A673 (cell line): ENCODE data around the gene CFAP100.

ENCODE experiments used
- CTCF ChIP-seq: fragments of 300-800, 200-600 bp; sonication (generic); conservative IDR thresholded peaks from 2 replicates; pipeline ENCODE4 v1.5.1; 2017; ENCODE audit warnings: low read depth, mild to moderate bottlenecking, antibody characterized with exemption, low read length, moderate library complexity, mixed read lengths
- EZH2 ChIP-seq: fragments of 200-600 bp; sonication (generic); IDR thresholded peaks from 2 replicates; pipeline ENCODE4 v1.6.1; 2017; ENCODE audit warnings: borderline replicate concordance, low read depth, mild to moderate bottlenecking, mixed read lengths, antibody characterized with exemption, low read length; ENCODE audit not compliant: poor library complexity, severe bottlenecking

- no peak for TF ChIP-seq CTCF
- TF ChIP-seq EZH2: no peak
Measured at GRCh38 chr3:126421573-126422119, 26.9 kb downstream of the CFAP100 start.
